HepG2 (cell line): ENCODE results near the gene SRF. TPM values are rescaled to one million over a fixed set of nuclear protein-coding genes. Genes with fewer than 3 reads are reported as not detected.

Experiments used
- CHD2 ChIP-seq: IDR thresholded peaks from 2 replicates; pipeline ENCODE4 v1.6.1; 2011; ENCODE audit warnings: low read depth, low read length, improper control_type of control experiment
- FOXA1 ChIP-seq, 2 experiments: fragments of 450-650 bp in 1 of 2; sonication (generic) in 1 of 2; formaldehyde crosslinking in 1 of 2; IDR thresholded peaks; 2 replicates each; pipeline versions ENCODE4 v1.4.0 to v1.6.1; 2016 to 2020; ENCODE audit warnings: missing genetic modification reagents in 1 of 2
- FOXA3 ChIP-seq: IDR thresholded peaks from 2 replicates; pipeline ENCODE4 v1.6.1; 2016; ENCODE audit warnings: missing genetic modification reagents, missing compliant biosample characterization
- HCFC1 ChIP-seq: fragments of 150-350 bp; IDR thresholded peaks from 2 replicates; pipeline ENCODE4 v1.6.1; 2014; ENCODE audit warnings: low read depth, low read length
- HHEX ChIP-seq: IDR thresholded peaks from 2 replicates; pipeline ENCODE4 v1.6.1; 2016; ENCODE audit warnings: control low read depth
- HMG20B ChIP-seq: conservative IDR thresholded peaks from 2 replicates; pipeline ENCODE4 v1.6.1; 2016; ENCODE audit warnings: missing genetic modification reagents, missing compliant biosample characterization
- RXRB ChIP-seq: IDR thresholded peaks from 2 replicates; pipeline ENCODE4 v1.6.1; 2016; ENCODE audit warnings: borderline replicate concordance, missing genetic modification reagents, missing compliant biosample characterization
- SAP130 ChIP-seq: IDR thresholded peaks from 2 replicates; pipeline ENCODE4 v1.6.1; 2016; ENCODE audit warnings: low read depth
- TEAD3 ChIP-seq: optimal IDR thresholded peaks from 2 replicates; pipeline ENCODE3; 2016; ENCODE audit warnings: borderline replicate concordance
- WIZ ChIP-seq: sonication (generic); formaldehyde crosslinking; IDR thresholded peaks from 2 replicates; pipeline ENCODE4 v1.5.1; 2020; ENCODE audit warnings: mild to moderate bottlenecking, missing genetic modification reagents
- XRCC5 ChIP-seq: fragments of 200-400 bp; formaldehyde crosslinking; optimal IDR thresholded peaks from 2 replicates; pipeline ENCODE3; 2017; ENCODE audit warnings: mild to moderate bottlenecking, low read length
- ZNF263 ChIP-seq: sonication (generic); formaldehyde crosslinking; IDR thresholded peaks from 2 replicates; pipeline ENCODE4 v1.4.0; 2020; ENCODE audit warnings: missing genetic modification reagents
- ZNF564 ChIP-seq: sonication (generic); formaldehyde crosslinking; IDR thresholded peaks from 2 replicates; pipeline ENCODE4 v1.8.1; 2023; ENCODE audit warnings: mild to moderate bottlenecking, missing genetic modification reagents
- ZNF629 ChIP-seq: sonication (generic); formaldehyde crosslinking; conservative IDR thresholded peaks from 2 replicates; pipeline ENCODE4 v1.5.0; 2020; ENCODE audit warnings: missing genetic modification reagents
- ZNF737 ChIP-seq: sonication (generic); formaldehyde crosslinking; IDR thresholded peaks from 2 replicates; pipeline ENCODE4 v1.5.0; 2020; ENCODE audit warnings: missing genetic modification reagents, mild to moderate bottlenecking, borderline replicate concordance
- ZNF768 ChIP-seq: sonication (generic); formaldehyde crosslinking; IDR thresholded peaks from 2 replicates; pipeline ENCODE4 v1.4.0; 2020; ENCODE audit warnings: missing genetic modification reagents
- ZNF891 ChIP-seq: sonication (generic); formaldehyde crosslinking; IDR thresholded peaks from 2 replicates; pipeline ENCODE4 v1.5.0; 2020; ENCODE audit warnings: mild to moderate bottlenecking, missing genetic modification reagents
- polyA plus RNA-seq, 8 experiments: library from polyadenylated mRNA; depleted of rRNA in 3 of 8; stranded (reverse) in 7 of 8; unstranded in 1 of 8; fragments of >200 nt; fragmentation: Illumina TruSeq in 4 of 8; extraction: Trizol in 4 of 8; gene quantifications; 2 replicates each; pipeline versions ENCODE4 v1.2.1 to v1.2.3, GENCODE V29; 2011 to 2016; ENCODE audit warnings: low read depth in 4 of 8, missing spikeins in 1 of 8, mixed read lengths in 1 of 8; ENCODE audit not compliant: insufficient read depth in 1 of 8
- total RNA-seq, 5 experiments: library from RNA; depleted of rRNA; stranded (reverse); fragments of >200 nt; fragmentation: Illumina TruSeq; extraction: Trizol; gene quantifications; 2 replicates each; pipeline ENCODE4 v1.2.3, GENCODE V29; 2016; ENCODE audit warnings: low read depth in 1 of 5
- TF ChIP-seq, protein P1 (sequence below): sonication (generic); formaldehyde crosslinking; IDR thresholded peaks from 2 replicates; pipeline ENCODE4 v1.9.0; 2021; ENCODE audit warnings: missing genetic modification reagents, mild to moderate bottlenecking, borderline replicate concordance
- TF ChIP-seq, protein P2 (sequence below): sonication (generic); formaldehyde crosslinking; IDR thresholded peaks from 2 replicates; pipeline ENCODE4 v1.4.0; 2020; ENCODE audit warnings: missing genetic modification reagents
- TF ChIP-seq, protein P3 (sequence below): sonication (generic); formaldehyde crosslinking; IDR thresholded peaks from 2 replicates; pipeline ENCODE4 v1.8.0; 2022; ENCODE audit warnings: missing genetic modification reagents, mild to moderate bottlenecking, inconsistent platforms, borderline replicate concordance
- TF ChIP-seq, protein P4 (sequence below): sonication (generic); formaldehyde crosslinking; IDR thresholded peaks from 2 replicates; pipeline ENCODE4 v1.4.0; 2020; ENCODE audit warnings: missing genetic modification reagents, mild to moderate bottlenecking, borderline replicate concordance

SRF gene
- total and polyA plus RNA-seq, 2 of the 13 experiments (the other 11 are each of a cell fraction or from before 2014, with no cell fraction given), result 25.5 to 44.1 TPM

DNA sequence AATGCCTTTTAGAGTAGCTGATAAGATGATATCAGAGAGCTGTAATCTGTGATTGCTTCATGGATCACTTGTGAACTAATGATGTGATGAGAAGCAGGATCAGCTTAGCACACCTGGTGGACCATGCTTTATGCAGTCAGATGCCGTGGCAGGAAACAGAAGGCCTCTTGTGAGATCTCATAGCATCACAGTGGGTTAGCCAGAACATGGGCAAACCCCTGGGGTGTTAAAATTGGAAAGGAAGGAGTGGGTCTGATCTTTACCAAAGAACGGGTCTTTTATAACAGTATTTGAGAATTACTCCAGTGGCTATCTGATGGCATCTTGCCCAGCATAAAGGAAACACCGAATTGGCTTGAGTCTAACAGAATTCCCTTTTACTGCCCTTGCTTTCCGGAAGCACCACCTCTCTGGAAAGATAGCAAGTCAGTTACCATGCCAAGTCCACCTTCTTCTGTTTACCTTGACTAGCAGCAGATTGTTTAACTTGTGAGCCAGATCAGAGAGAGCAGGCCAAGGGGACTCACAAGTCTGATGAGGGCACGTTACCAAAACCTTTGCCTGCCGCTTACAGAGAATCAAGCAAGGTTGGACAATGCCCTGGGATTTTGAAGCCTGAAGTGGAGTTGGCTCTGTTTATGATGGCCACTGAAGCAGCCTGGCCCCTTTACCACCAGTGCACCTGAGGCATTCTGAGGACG, 20.9 kb upstream of the SRF start (continued):
- TF ChIP-seq, protein P1, sequence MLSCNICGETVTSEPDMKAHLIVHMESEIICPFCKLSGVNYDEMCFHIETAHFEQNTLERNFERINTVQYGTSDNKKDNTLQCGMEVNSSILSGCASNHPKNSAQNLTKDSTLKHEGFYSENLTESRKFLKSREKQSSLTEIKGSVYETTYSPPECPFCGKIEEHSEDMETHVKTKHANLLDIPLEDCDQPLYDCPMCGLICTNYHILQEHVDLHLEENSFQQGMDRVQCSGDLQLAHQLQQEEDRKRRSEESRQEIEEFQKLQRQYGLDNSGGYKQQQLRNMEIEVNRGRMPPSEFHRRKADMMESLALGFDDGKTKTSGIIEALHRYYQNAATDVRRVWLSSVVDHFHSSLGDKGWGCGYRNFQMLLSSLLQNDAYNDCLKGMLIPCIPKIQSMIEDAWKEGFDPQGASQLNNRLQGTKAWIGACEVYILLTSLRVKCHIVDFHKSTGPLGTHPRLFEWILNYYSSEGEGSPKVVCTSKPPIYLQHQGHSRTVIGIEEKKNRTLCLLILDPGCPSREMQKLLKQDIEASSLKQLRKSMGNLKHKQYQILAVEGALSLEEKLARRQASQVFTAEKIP, result no peak
- TF ChIP-seq XRCC5 (peak; percentile 87), SAP130 (CRISPR knock-in tag) (peak; percentile 69), ZNF629 (CRISPR knock-in tag) (no peak), FOXA1 (IDR thresholded peaks at IDR 0.05) (no peak), FOXA1 (CRISPR knock-in tag; IDR thresholded peaks at IDR 0.05) (peak; percentile 83), HCFC1 (no peak), ZNF768 (CRISPR knock-in tag) (no peak), HMG20B (CRISPR knock-in tag) (0 out of 2 replicates have a peak, but pooled peaks have one; percentile 11), TEAD3 (CRISPR knock-in tag) (peak; percentile 37), CHD2 (no peak), HHEX (CRISPR knock-in tag) (no peak), ZNF564 (CRISPR knock-in tag) (no peak), ZNF263 (peak; percentile 31; the same call in 1 of the 2 replicates), WIZ (no peak), FOXA3 (CRISPR knock-in tag) (peak; percentile 82), RXRB (CRISPR knock-in tag) (peak; percentile 23; the same call in 1 of the 2 replicates), ZNF737 (CRISPR knock-in tag) (no peak), ZNF891 (CRISPR knock-in tag) (no peak)
- TF ChIP-seq, protein P2, sequence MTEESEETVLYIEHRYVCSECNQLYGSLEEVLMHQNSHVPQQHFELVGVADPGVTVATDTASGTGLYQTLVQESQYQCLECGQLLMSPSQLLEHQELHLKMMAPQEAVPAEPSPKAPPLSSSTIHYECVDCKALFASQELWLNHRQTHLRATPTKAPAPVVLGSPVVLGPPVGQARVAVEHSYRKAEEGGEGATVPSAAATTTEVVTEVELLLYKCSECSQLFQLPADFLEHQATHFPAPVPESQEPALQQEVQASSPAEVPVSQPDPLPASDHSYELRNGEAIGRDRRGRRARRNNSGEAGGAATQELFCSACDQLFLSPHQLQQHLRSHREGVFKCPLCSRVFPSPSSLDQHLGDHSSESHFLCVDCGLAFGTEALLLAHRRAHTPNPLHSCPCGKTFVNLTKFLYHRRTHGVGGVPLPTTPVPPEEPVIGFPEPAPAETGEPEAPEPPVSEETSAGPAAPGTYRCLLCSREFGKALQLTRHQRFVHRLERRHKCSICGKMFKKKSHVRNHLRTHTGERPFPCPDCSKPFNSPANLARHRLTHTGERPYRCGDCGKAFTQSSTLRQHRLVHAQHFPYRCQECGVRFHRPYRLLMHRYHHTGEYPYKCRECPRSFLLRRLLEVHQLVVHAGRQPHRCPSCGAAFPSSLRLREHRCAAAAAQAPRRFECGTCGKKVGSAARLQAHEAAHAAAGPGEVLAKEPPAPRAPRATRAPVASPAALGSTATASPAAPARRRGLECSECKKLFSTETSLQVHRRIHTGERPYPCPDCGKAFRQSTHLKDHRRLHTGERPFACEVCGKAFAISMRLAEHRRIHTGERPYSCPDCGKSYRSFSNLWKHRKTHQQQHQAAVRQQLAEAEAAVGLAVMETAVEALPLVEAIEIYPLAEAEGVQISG (CRISPR knock-in tag), result peak; percentile 64; the same call in 1 of the 2 replicates
- TF ChIP-seq, protein P3, sequence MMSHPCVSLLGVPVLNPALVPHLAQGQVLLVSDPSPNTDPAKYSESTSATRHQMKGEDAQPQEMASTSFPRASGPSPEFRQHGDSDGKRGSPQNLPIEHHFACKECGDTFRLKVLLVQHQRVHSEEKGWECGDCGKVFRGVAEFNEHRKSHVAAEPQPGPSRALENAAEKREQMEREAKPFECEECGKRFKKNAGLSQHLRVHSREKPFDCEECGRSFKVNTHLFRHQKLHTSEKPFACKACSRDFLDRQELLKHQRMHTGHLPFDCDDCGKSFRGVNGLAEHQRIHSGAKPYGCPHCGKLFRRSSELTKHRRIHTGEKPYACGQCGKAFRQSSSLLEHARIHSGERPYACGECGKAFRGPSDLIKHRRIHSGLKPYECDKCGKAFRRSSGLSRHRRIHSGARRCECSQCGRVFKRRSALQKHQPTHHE (CRISPR knock-in tag), result no peak
- TF ChIP-seq, protein P4, sequence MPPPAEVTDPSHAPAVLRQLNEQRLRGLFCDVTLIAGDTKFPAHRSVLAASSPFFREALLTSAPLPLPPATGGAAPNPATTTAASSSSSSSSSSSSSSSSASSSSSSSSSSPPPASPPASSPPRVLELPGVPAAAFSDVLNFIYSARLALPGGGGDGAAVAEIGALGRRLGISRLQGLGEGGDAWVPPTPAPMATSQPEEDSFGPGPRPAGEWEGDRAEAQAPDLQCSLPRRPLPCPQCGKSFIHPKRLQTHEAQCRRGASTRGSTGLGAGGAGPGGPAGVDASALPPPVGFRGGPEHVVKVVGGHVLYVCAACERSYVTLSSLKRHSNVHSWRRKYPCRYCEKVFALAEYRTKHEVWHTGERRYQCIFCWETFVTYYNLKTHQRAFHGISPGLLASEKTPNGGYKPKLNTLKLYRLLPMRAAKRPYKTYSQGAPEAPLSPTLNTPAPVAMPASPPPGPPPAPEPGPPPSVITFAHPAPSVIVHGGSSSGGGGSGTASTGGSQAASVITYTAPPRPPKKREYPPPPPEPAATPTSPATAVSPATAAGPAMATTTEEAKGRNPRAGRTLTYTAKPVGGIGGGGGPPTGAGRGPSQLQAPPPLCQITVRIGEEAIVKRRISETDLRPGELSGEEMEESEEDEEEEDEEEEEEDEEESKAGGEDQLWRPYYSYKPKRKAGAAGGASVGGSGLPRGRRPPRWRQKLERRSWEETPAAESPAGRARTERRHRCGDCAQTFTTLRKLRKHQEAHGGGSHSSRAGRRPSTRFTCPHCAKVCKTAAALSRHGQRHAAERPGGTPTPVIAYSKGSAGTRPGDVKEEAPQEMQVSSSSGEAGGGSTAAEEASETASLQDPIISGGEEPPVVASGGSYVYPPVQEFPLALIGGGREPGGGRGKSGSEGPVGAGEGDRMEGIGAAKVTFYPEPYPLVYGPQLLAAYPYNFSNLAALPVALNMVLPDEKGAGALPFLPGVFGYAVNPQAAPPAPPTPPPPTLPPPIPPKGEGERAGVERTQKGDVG (CRISPR knock-in tag), result no peak
